UCSD-AML1 (cell line): ENCODE results near the gene GNAI3.
A peak's percentile ranks its signal among the peaks of the same experiment; 100 is the strongest.

Source experiments
- DNase-seq: peaks from one replicate; lab custom pipeline; 2025; ENCODE audit not compliant: unreplicated experiment; lab: John Stamatoyannopoulos, UW

GNAI3 gene

GRCh38 chr1:109548321-109549267, at the start of gene GNAI3:
GNAI3 (plus strand) TSS chr1:109548615; CDS start chr1:109548721, 106 bp downstream.
- peak; percentile 94 for DNase-seq

GRCh38 chr1:109499081-109499480, 49.3 kb upstream of the GNAI3 start:
- DNase-seq = no peak

- peak; percentile 73 for DNase-seq
Measured at GRCh38 chr1:109499661-109500536, 48.5 kb upstream of the GNAI3 start.

- DNase-seq = no peak
Measured at GRCh38 chr1:109500941-109501381, 47.5 kb upstream of the GNAI3 start.

GRCh38 chr1:109501644-109502363, 46.6 kb upstream of the GNAI3 start:
- peak; percentile 53 for DNase-seq

GRCh38 chr1:109502364-109502851, 46.0 kb upstream of the GNAI3 start:
- peak; percentile 53 for DNase-seq

GRCh38 chr1:109503935-109504334, 44.5 kb upstream of the GNAI3 start:
- no peak for DNase-seq

- DNase-seq = no peak
Measured at GRCh38 chr1:109504974-109505373, 43.4 kb upstream of the GNAI3 start.

GRCh38 chr1:109508001-109508872, 40.2 kb upstream of the GNAI3 start:
- no peak for DNase-seq

- no peak for DNase-seq
Measured at GRCh38 chr1:109508873-109509175, 39.6 kb upstream of the GNAI3 start.

- DNase-seq = no peak
Measured at GRCh38 chr1:109509176-109510134, 39.0 kb upstream of the GNAI3 start, which contains the start of gene AMIGO1. AMIGO1 (minus strand) TSS chr1:109509727; CDS start chr1:109508912, 815 bp downstream.

- no peak for DNase-seq
Measured at GRCh38 chr1:109513110-109513710, 35.2 kb upstream of the GNAI3 start.

GRCh38 chr1:109514846-109515245, 33.6 kb upstream of the GNAI3 start:
- no peak for DNase-seq

- no peak for DNase-seq
Measured at GRCh38 chr1:109516872-109517271, 31.5 kb upstream of the GNAI3 start.

GRCh38 chr1:109517337-109517736, 31.1 kb upstream of the GNAI3 start:
- DNase-seq = no peak

GRCh38 chr1:109521002-109521951, 27.1 kb upstream of the GNAI3 start:
- DNase-seq = no peak

- no peak for DNase-seq
Measured at GRCh38 chr1:109522026-109522425, 26.4 kb upstream of the GNAI3 start.
